ENCODE results near the gene RNF112. TPM values are rescaled to one million over a fixed set of nuclear protein-coding genes. Genes with fewer than 3 reads are reported as not detected.

Gene RNF112
- total RNA-seq, 2 experiments from 2014 or later: 0.47 TPM; not detected in 1

DNA sequence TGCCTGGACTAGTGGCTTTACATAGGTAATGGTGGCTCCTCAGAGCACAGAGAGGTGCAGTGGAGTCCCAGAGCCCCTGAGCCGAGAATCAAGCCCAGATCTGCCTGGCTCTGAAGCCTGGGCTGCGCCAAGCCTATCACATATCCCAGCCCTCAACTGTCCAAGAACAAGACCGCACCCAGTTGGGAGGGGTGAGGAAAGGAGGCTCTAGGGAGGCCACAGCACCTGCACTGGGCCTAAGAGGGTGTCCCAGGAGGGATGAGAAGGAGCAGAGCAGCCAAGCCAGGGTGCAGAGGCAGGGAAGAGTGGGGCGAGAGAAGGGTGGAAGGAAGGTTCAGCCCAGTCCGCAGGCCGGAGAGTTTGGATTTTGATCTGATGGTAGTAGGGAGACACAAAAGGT is 941 bp upstream of the RNF112 start:
- H3K27ac ChIP-seq (ENCODE audit: low read depth, low read length, poor library complexity, severe bottlenecking): no peak overlapping the region
- no peak overlapping the region for H2AFZ ChIP-seq (ENCODE audit: low read length)
- no TSS peak for BruUV-seq (replicated peaks)
- TF ChIP-seq, protein P1, sequence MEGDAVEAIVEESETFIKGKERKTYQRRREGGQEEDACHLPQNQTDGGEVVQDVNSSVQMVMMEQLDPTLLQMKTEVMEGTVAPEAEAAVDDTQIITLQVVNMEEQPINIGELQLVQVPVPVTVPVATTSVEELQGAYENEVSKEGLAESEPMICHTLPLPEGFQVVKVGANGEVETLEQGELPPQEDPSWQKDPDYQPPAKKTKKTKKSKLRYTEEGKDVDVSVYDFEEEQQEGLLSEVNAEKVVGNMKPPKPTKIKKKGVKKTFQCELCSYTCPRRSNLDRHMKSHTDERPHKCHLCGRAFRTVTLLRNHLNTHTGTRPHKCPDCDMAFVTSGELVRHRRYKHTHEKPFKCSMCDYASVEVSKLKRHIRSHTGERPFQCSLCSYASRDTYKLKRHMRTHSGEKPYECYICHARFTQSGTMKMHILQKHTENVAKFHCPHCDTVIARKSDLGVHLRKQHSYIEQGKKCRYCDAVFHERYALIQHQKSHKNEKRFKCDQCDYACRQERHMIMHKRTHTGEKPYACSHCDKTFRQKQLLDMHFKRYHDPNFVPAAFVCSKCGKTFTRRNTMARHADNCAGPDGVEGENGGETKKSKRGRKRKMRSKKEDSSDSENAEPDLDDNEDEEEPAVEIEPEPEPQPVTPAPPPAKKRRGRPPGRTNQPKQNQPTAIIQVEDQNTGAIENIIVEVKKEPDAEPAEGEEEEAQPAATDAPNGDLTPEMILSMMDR (conservative IDR thresholded peaks at IDR 0.05; ENCODE audit: low read length): no peak
- no peak for TF ChIP-seq EZH2phosphoT487 (IDR thresholded peaks at IDR 0.05; ENCODE audit: borderline replicate concordance, low read depth, low read length)
- H3K36me3 ChIP-seq (ENCODE audit: insufficient read depth, low read length): no peaks in the 10 kb centered on the region
- no peak overlapping the region for H3K4me2 ChIP-seq (ENCODE audit: low read length)
- ChIA-PET POLR2A (no interaction called here), CTCF (ENCODE audit: unreplicated experiment) (no interaction called here)
- H3K4me3 ChIP-seq (ENCODE audit: low read depth, low read length, poor library complexity, severe bottlenecking): no peak overlapping the region
- H4K20me1 ChIP-seq (ENCODE audit: insufficient read depth, low read length): no peaks in the 10 kb centered on the region
- no peaks in the 10 kb centered on the region for H3K4me1 ChIP-seq (ENCODE audit: insufficient read depth, low read length, poor library complexity, severe bottlenecking)
- DNase-seq (ENCODE audit: low spot score): no peak
- no peaks in the 10 kb centered on the region for H3K79me2 ChIP-seq (ENCODE audit: insufficient read depth, low read depth, low read length)
- no peaks in the 10 kb centered on the region for H3K9me2 ChIP-seq (ENCODE audit: insufficient read depth, low read length)
- intact Hi-C loops (cut with micrococcal nuclease; ENCODE audit: unreplicated experiment): no loop called here
- no peaks in the 10 kb centered on the region for H3K9me3 ChIP-seq (ENCODE audit: low read length)

DNA sequence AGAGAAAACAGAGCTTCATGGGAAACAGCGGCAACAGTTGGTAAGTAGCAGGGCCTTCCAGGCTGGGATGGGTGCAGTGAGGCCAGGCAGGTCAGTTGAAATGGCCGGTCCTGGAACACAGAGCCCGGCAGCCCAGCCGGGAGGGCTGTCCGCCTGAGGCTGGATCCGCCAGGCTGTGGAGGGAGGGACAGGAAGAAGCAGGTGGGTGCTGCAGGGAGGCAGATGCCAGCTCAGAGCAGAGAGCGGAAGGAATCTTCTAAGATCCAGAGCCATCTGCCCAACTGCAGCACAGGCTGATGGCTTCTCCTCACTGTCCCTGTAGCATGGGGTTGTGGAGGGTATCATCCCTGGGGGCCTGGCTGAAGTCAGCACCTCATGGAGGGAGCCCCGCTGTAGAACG is 599 bp downstream of the RNF112 start:
- no peak for DNase-seq (ENCODE audit: low spot score)
- no TSS peak for BruUV-seq (replicated peaks)
- TF ChIP-seq EZH2phosphoT487 (IDR thresholded peaks at IDR 0.05; ENCODE audit: borderline replicate concordance, low read depth, low read length): no peak
- TF ChIP-seq, protein P1 (conservative IDR thresholded peaks at IDR 0.05; ENCODE audit: low read length): no peak
- H3K9me2 ChIP-seq (ENCODE audit: insufficient read depth, low read length): no peaks in the 10 kb centered on the region
- H3K4me1 ChIP-seq (ENCODE audit: insufficient read depth, low read length, poor library complexity, severe bottlenecking): no peaks in the 10 kb centered on the region
- no peaks in the 10 kb centered on the region for H3K36me3 ChIP-seq (ENCODE audit: insufficient read depth, low read length)
- no peak overlapping the region for H3K4me3 ChIP-seq (ENCODE audit: low read depth, low read length, poor library complexity, severe bottlenecking)
- CTCF ChIA-PET (ENCODE audit: unreplicated experiment): no interaction called here
- no peak overlapping the region for H3K27ac ChIP-seq (ENCODE audit: low read depth, low read length, poor library complexity, severe bottlenecking)
- POLR2A ChIA-PET: interaction anchor here (0.6 to 1.0 kb wide), 2 partner anchors 10 to 36 kb away, joined by 3 to 4 read pairs; no protein-coding TSS in a partner anchor
- no peak overlapping the region for H3K4me2 ChIP-seq (ENCODE audit: low read length)
- no peaks in the 10 kb centered on the region for H3K79me2 ChIP-seq (ENCODE audit: insufficient read depth, low read depth, low read length)
- no peaks in the 10 kb centered on the region for H4K20me1 ChIP-seq (ENCODE audit: insufficient read depth, low read length)
- intact Hi-C loops (cut with micrococcal nuclease; ENCODE audit: unreplicated experiment): no loop called here
- H2AFZ ChIP-seq (ENCODE audit: low read length): no peak overlapping the region
- H3K9me3 ChIP-seq (ENCODE audit: low read length): no peaks in the 10 kb centered on the region

DNA sequence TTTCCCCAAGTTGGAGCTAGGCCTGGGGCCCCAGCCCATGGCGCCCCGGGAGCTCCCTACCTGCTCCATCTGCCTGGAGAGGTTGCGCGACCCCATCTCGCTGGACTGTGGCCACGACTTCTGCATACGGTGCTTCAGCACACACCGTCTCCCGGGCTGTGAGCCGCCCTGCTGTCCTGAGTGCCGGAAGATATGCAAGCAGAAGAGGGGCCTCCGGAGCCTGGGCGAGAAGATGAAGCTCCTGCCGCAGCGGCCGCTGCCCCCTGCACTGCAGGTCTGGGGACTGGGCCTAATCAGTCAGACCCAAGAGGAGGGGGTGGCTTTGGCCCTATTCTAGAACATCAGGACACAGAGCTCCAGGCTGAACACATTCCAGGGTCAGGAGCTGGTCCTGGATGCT is 1.5 kb downstream of the RNF112 start:
- POLR2A ChIA-PET: no interaction called here

More for the DNA sequence above, 1.5 kb downstream of the RNF112 start:
- Histone ChIP-seq H3K27ac (ENCODE audit: low read depth, low read length, poor library complexity, severe bottlenecking) (no peak overlapping the region), H3K4me2 (ENCODE audit: low read length) (no peak overlapping the region), H3K4me3 (ENCODE audit: low read depth, low read length, poor library complexity, severe bottlenecking) (no peak overlapping the region), H3K79me2 (ENCODE audit: insufficient read depth, low read depth, low read length) (no peaks in the 10 kb centered on the region), H3K4me1 (ENCODE audit: insufficient read depth, low read length, poor library complexity, severe bottlenecking) (no peaks in the 10 kb centered on the region), H3K9me3 (ENCODE audit: low read length) (no peaks in the 10 kb centered on the region), H3K9me2 (ENCODE audit: insufficient read depth, low read length) (no peaks in the 10 kb centered on the region), H4K20me1 (ENCODE audit: insufficient read depth, low read length) (no peaks in the 10 kb centered on the region), H3K36me3 (ENCODE audit: insufficient read depth, low read length) (no peaks in the 10 kb centered on the region), H2AFZ (ENCODE audit: low read length) (no peak overlapping the region)
- intact Hi-C loops (cut with micrococcal nuclease; ENCODE audit: unreplicated experiment): no loop called here
- CTCF ChIA-PET (ENCODE audit: unreplicated experiment): no interaction called here
- BruUV-seq (replicated peaks): no TSS peak
- no peak for DNase-seq (ENCODE audit: low spot score)
- no peak for TF ChIP-seq EZH2phosphoT487 (IDR thresholded peaks at IDR 0.05; ENCODE audit: borderline replicate concordance, low read depth, low read length)
- TF ChIP-seq, protein P1 (conservative IDR thresholded peaks at IDR 0.05; ENCODE audit: low read length): no peak

All from OCI-LY7 (cell line).